ENCODE data around the gene KDM2A. TPM values are rescaled to one million over a fixed set of nuclear protein-coding genes. Genes with fewer than 3 reads are reported as not detected.
"Not testable (repeated sequence)": the region's sequence is repeated elsewhere in the genome, so short reads cannot be mapped to it uniquely, and the experiment has no call there.

Gene KDM2A
- total RNA-seq, 1 donor from 2014 or later, result 70.4 TPM

DNA sequence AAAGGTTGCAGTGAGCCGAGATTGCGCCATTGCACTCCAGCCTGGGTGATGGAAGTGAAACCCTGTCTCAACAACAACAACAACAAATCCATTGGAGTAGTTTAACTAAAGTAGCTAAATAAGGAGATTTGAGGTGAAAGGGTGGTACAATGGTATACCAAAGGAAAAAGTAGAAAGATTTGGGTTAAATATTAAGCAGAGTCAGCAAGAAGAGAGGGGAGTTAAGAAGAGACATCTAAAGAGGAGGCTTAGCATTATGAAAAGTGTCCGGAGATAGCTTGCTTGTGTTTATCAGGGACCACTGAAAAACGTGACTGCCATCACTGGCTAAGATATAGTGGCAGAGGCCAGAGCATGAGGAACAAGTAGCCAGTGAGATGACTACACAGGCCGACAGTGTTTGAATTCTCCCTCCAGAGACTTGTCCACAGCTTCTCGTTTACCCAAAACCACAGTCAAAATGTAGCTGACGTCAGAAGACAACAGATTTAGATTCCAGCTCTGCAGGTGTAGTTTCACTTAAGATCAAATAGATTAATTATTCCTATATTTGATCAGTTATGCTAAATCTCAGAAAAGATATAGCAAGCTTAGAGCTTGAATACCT is 114.6 kb downstream of the KDM2A start:
- no peaks in the 10 kb centered on the region for H3K9me3 Mint-ChIP-seq (ENCODE audit: unreplicated experiment)
- no peak overlapping the region for H3K27ac ChIP-seq (ENCODE audit: low read depth, low read length)
- no peaks in the 10 kb centered on the region for H3K9me3 ChIP-seq (ENCODE audit: insufficient read depth, low read depth, low read length)
- TF ChIP-seq, protein P1, sequence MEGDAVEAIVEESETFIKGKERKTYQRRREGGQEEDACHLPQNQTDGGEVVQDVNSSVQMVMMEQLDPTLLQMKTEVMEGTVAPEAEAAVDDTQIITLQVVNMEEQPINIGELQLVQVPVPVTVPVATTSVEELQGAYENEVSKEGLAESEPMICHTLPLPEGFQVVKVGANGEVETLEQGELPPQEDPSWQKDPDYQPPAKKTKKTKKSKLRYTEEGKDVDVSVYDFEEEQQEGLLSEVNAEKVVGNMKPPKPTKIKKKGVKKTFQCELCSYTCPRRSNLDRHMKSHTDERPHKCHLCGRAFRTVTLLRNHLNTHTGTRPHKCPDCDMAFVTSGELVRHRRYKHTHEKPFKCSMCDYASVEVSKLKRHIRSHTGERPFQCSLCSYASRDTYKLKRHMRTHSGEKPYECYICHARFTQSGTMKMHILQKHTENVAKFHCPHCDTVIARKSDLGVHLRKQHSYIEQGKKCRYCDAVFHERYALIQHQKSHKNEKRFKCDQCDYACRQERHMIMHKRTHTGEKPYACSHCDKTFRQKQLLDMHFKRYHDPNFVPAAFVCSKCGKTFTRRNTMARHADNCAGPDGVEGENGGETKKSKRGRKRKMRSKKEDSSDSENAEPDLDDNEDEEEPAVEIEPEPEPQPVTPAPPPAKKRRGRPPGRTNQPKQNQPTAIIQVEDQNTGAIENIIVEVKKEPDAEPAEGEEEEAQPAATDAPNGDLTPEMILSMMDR (IDR thresholded peaks at IDR 0.05; ENCODE audit: insufficient read depth, low read depth, low read length), result no peak
- no peak for TF ChIP-seq EZH2 (IDR thresholded peaks at IDR 0.05; ENCODE audit: insufficient read depth, low read length)
- DNase-seq (ENCODE audit: low read depth), result no peak
- no peaks in the 10 kb centered on the region for H3K27me3 ChIP-seq (ENCODE audit: insufficient read depth, low read length)
- peaks cover 3% of the 10 kb centered on the region for H3K4me1 Mint-ChIP-seq (ENCODE audit: low read depth, unreplicated experiment)
- no peak overlapping the region for H3K4me3 ChIP-seq (ENCODE audit: insufficient read depth, low read depth, low read length)
- H3K4me2 ChIP-seq (ENCODE audit: low read length), result no peak overlapping the region
- H3K79me2 ChIP-seq (ENCODE audit: insufficient read depth, low read length), result peaks cover 9% of the 10 kb centered on the region
- no peak overlapping the region for H2AFZ ChIP-seq (ENCODE audit: low read depth, low read length)
- H3K27ac Mint-ChIP-seq (ENCODE audit: unreplicated experiment), result no peak overlapping the region
- H3K36me3 ChIP-seq (ENCODE audit: insufficient read depth, low read length), result peaks cover 19% of the 10 kb centered on the region
- H3K9ac ChIP-seq (ENCODE audit: low read length), result no peak overlapping the region
- FAIRE-seq, result no peak
- peaks cover 14% of the 10 kb centered on the region for H4K20me1 ChIP-seq (ENCODE audit: insufficient read depth, low read length)
- H3K4me3 Mint-ChIP-seq (ENCODE audit: unreplicated experiment), result no peak overlapping the region
- peaks cover under 1% of the 10 kb centered on the region for H3K4me1 ChIP-seq (ENCODE audit: insufficient read depth, low read length)
- H3K36me3 Mint-ChIP-seq (ENCODE audit: low read depth, unreplicated experiment), result peaks cover 8% of the 10 kb centered on the region
- no peaks in the 10 kb centered on the region for H3K27me3 Mint-ChIP-seq (ENCODE audit: low read depth, unreplicated experiment)

DNA sequence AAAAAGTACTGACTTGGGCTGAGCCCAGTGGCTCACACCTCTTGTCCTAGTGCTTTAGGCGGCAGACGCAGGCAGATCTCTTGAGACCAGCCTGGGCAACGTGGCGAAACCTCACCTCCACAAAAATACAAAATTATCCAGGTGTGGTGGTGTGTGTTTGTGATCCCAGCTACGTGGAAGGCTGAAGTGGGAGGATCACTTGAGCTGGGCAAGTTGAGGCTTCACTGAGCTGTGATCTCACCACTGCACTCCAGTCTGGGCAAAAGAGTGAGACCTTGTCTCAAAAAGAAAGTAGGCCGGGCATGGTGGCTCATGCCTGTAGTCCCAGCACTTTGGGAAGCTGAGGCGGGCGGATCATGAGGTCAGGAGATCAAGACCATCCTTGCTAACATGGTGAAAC is 115.5 kb downstream of the KDM2A start:
- not testable (repeated sequence) for H3K27me3 Mint-ChIP-seq (ENCODE audit: low read depth, unreplicated experiment); H3K9ac ChIP-seq (ENCODE audit: low read length); H3K27me3 ChIP-seq (ENCODE audit: insufficient read depth, low read length); H3K4me1 ChIP-seq (ENCODE audit: insufficient read depth, low read length); H3K27ac ChIP-seq (ENCODE audit: low read depth, low read length); DNase-seq (ENCODE audit: low read depth); H2AFZ ChIP-seq (ENCODE audit: low read depth, low read length); H3K27ac Mint-ChIP-seq (ENCODE audit: unreplicated experiment); H3K4me2 ChIP-seq (ENCODE audit: low read length); H3K4me3 Mint-ChIP-seq (ENCODE audit: unreplicated experiment); FAIRE-seq; H3K36me3 Mint-ChIP-seq (ENCODE audit: low read depth, unreplicated experiment); H3K9me3 Mint-ChIP-seq (ENCODE audit: unreplicated experiment); H3K9me3 ChIP-seq (ENCODE audit: insufficient read depth, low read depth, low read length); H3K4me3 ChIP-seq (ENCODE audit: insufficient read depth, low read depth, low read length)
- Histone ChIP-seq H3K36me3 (ENCODE audit: insufficient read depth, low read length) (peaks cover 14% of the 10 kb centered on the region), H3K79me2 (ENCODE audit: insufficient read depth, low read length) (peaks cover 15% of the 10 kb centered on the region), H4K20me1 (ENCODE audit: insufficient read depth, low read length) (peaks cover 23% of the 10 kb centered on the region)
- H3K4me1 Mint-ChIP-seq (ENCODE audit: low read depth, unreplicated experiment), result peaks cover 12% of the 10 kb centered on the region

DNA sequence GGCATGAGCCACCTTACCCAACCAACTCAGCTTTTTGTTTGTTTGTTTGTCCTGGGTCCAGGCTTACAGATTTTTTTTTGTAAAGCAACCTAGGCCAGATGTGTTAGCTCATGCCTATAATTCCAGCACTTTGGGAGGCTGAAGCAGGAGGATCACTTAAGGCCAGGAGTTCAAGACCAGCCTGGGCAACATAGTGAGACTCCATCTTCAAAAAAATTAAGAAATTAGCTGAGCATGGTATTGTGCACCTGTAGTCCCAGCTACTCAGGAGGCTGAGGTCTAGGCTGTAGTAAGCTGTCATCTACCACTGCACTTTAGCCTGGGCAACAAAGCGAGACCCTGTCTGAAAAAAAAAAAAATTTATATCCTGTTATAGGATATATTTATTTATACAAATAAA is 118.5 kb downstream of the KDM2A start:
- H3K9ac ChIP-seq (ENCODE audit: low read length), result no peak overlapping the region
- peaks cover 5% of the 10 kb centered on the region for H3K36me3 ChIP-seq (ENCODE audit: insufficient read depth, low read length)
- no peak overlapping the region for H2AFZ ChIP-seq (ENCODE audit: low read depth, low read length)
- no peaks in the 10 kb centered on the region for H3K27me3 ChIP-seq (ENCODE audit: insufficient read depth, low read length)
- no peak overlapping the region for H3K4me3 ChIP-seq (ENCODE audit: insufficient read depth, low read depth, low read length)
- FAIRE-seq (no peak), DNase-seq (ENCODE audit: low read depth) (no peak)
- H3K79me2 ChIP-seq (ENCODE audit: insufficient read depth, low read length), result peaks cover 42% of the 10 kb centered on the region
- H3K9me3 ChIP-seq (ENCODE audit: insufficient read depth, low read depth, low read length), result no peaks in the 10 kb centered on the region
- Mint-ChIP-seq H3K36me3 (ENCODE audit: low read depth, unreplicated experiment) (peaks cover under 1% of the 10 kb centered on the region), H3K9me3 (ENCODE audit: unreplicated experiment) (no peaks in the 10 kb centered on the region), H3K4me3 (ENCODE audit: unreplicated experiment) (no peak overlapping the region), H3K27me3 (ENCODE audit: low read depth, unreplicated experiment) (no peaks in the 10 kb centered on the region), H3K4me1 (ENCODE audit: low read depth, unreplicated experiment) (peaks cover 23% of the 10 kb centered on the region), H3K27ac (ENCODE audit: unreplicated experiment) (no peak overlapping the region)
- TF ChIP-seq EZH2 (IDR thresholded peaks at IDR 0.05; ENCODE audit: insufficient read depth, low read length), result no peak
- TF ChIP-seq, protein P1 (IDR thresholded peaks at IDR 0.05; ENCODE audit: insufficient read depth, low read depth, low read length), result no peak
- H3K27ac ChIP-seq (ENCODE audit: low read depth, low read length), result no peak overlapping the region
- peaks cover 47% of the 10 kb centered on the region for H4K20me1 ChIP-seq (ENCODE audit: insufficient read depth, low read length)
- no peak overlapping the region for H3K4me2 ChIP-seq (ENCODE audit: low read length)
- H3K4me1 ChIP-seq (ENCODE audit: insufficient read depth, low read length), result peaks cover 20% of the 10 kb centered on the region

Data from astrocyte (in vitro differentiated cells and primary cell).